K562 (cell line): Measurements from ENCODE around the gene TBL1XR1. TPM values are rescaled to one million over a fixed set of nuclear protein-coding genes. Genes with fewer than 3 reads are reported as not detected.
A peak's percentile ranks its signal among the peaks of the same experiment; 100 is the strongest.

Source experiments
- CBFA2T2 ChIP-seq: fragments of 450-650 bp; conservative IDR thresholded peaks from 2 replicates; pipeline ENCODE4 v1.6.1; 2017; ENCODE audit warnings: mild to moderate bottlenecking
- CC2D1A ChIP-seq: fragments of 450-650 bp; IDR thresholded peaks from 2 replicates; pipeline ENCODE4 v1.6.1; 2017; ENCODE audit warnings: mild to moderate bottlenecking
- COPS2 ChIP-seq: fragments of 450-650 bp; conservative IDR thresholded peaks from 2 replicates; pipeline ENCODE4 v1.6.1; 2016; ENCODE audit warnings: mild to moderate bottlenecking, moderate library complexity
- CTBP1 ChIP-seq: fragments of 450-650 bp; IDR thresholded peaks from 2 replicates; pipeline ENCODE4 v1.6.1; 2016; ENCODE audit warnings: borderline replicate concordance
- DACH1 ChIP-seq: fragments of 450-650 bp; IDR thresholded peaks from 2 replicates; pipeline ENCODE4 v1.6.1; 2018; ENCODE audit not compliant: partially characterized antibody
- DMBX1 ChIP-seq: fragments of 250-450 bp; sonication (Bioruptor Pico); IDR thresholded peaks from 2 replicates; pipeline ENCODE4 v1.8.0; 2022; ENCODE audit warnings: inconsistent platforms, mild to moderate bottlenecking, moderate library complexity, borderline replicate concordance
- DNMT1 ChIP-seq: fragments of 450-650 bp; IDR thresholded peaks from 2 replicates; pipeline ENCODE4 v1.6.1; 2016; ENCODE audit warnings: antibody characterized with exemption, mild to moderate bottlenecking
- ETS2 ChIP-seq: IDR thresholded peaks from 2 replicates; pipeline ENCODE4 v1.6.1; 2016; ENCODE audit warnings: borderline replicate concordance, missing genetic modification characterization, mild to moderate bottlenecking, moderate library complexity, missing compliant biosample characterization; ENCODE audit not compliant: poor library complexity, severe bottlenecking
- GATAD2A ChIP-seq: fragments of 450-650 bp; IDR thresholded peaks from 2 replicates; pipeline ENCODE4 v1.6.1; 2017
- HEY1 ChIP-seq: fragments of 250-450 bp; sonication (Bioruptor Pico); IDR thresholded peaks from 2 replicates; pipeline ENCODE4 v1.5.0; 2020; ENCODE audit warnings: mild to moderate bottlenecking, moderate library complexity, borderline replicate concordance
- KLF1 ChIP-seq: fragments of 450-650 bp; IDR thresholded peaks from 2 replicates; pipeline ENCODE4 v1.6.1; 2016; ENCODE audit warnings: missing genetic modification characterization, missing compliant biosample characterization
- MAX ChIP-seq: sonication (generic); formaldehyde crosslinking; IDR thresholded peaks from 2 replicates; pipeline ENCODE4 v1.9.0; 2022; ENCODE audit warnings: mild to moderate bottlenecking, missing genetic modification reagents
- NKRF ChIP-seq: fragments of 450-650 bp; IDR thresholded peaks from 2 replicates; pipeline ENCODE4 v1.6.1; 2016; ENCODE audit warnings: borderline replicate concordance
- SMAD3 ChIP-seq: fragments of 450-650 bp; formaldehyde crosslinking; conservative IDR thresholded peaks from 2 replicates; pipeline ENCODE4 v1.4.0; 2020; ENCODE audit warnings: mild to moderate bottlenecking
- ZC3H11A ChIP-seq: IDR thresholded peaks from 2 replicates; pipeline ENCODE4 v1.6.1; 2012; ENCODE audit warnings: low read depth, low read length, improper control_type of control experiment
- ZNF175 ChIP-seq: fragments of 200-800 bp; sonication (Bioruptor generic); IDR thresholded peaks from 2 replicates; pipeline ENCODE4 v1.6.1; 2016; ENCODE audit warnings: low read depth, mild to moderate bottlenecking, missing genetic modification characterization, missing compliant biosample characterization
- ZNF347 ChIP-seq: fragments of 450-650 bp; formaldehyde crosslinking; IDR thresholded peaks from 2 replicates; pipeline ENCODE4 v1.4.0; 2020; ENCODE audit warnings: low read depth, mild to moderate bottlenecking, moderate library complexity
- ZNF75A ChIP-seq: fragments of 450-650 bp; formaldehyde crosslinking; IDR thresholded peaks from 2 replicates; pipeline ENCODE4 v1.4.0; 2020; ENCODE audit warnings: mild to moderate bottlenecking
- polyA plus RNA-seq, 8 experiments: library from polyadenylated mRNA; depleted of rRNA in 4 of 8; stranded (reverse) in 5 of 8; unstranded in 3 of 8; fragments of >200 nt; fragmentation: Nextera tagmentation in 2 of 8; fragmentation: Illumina TruSeq in 1 of 8; extraction: Ambion mirVana in 2 of 8; extraction: Trizol in 1 of 8; gene quantifications; 2 replicates each; pipeline versions ENCODE4 v1.2.1 to v1.2.3, GENCODE V29; 2011 to 2014; ENCODE audit warnings: inconsistent platforms in 1 of 8, missing spikeins in 1 of 8
- total RNA-seq, 7 experiments: library from RNA; depleted of rRNA in 6 of 7; stranded (reverse); fragments of >200 nt in 6 of 7; fragmentation: Illumina TruSeq in 2 of 7; extraction: Trizol in 2 of 7; gene quantifications; 2 replicates each; pipeline versions ENCODE4 v1.2.1 to v1.2.3, GENCODE V29; 2011 to 2021; ENCODE audit warnings: low replicate concordance in 1 of 7
- TF ChIP-seq, protein P1 (sequence below), 2 experiments: fragments of 200-800 bp in 1 of 2; sonication (Bioruptor generic) in 1 of 2; sonication (generic) in 1 of 2; formaldehyde crosslinking in 1 of 2; IDR thresholded peaks in 1 of 2; conservative IDR thresholded peaks in 1 of 2; 2 replicates each; pipeline versions ENCODE4 v1.5.0 to v1.6.1; 2016 to 2020; ENCODE audit warnings: missing compliant biosample characterization in 1 of 2, missing genetic modification characterization in 1 of 2, missing genetic modification reagents in 1 of 2
- TF ChIP-seq, protein P2 (sequence below): IDR thresholded peaks from 2 replicates; pipeline ENCODE4 v1.6.1; 2014; ENCODE audit warnings: antibody characterized with exemption
- TF ChIP-seq, protein P3 (sequence below): fragments of 250-450 bp; sonication (Bioruptor Pico); IDR thresholded peaks from 2 replicates; pipeline ENCODE4 v1.5.0; 2020; ENCODE audit warnings: mild to moderate bottlenecking, borderline replicate concordance

Gene TBL1XR1
- total and polyA plus RNA-seq, 9 of the 15 experiments (the other 6 are each of a cell fraction or from before 2014, with no cell fraction given): 19.6 to 171 (median 83.3) TPM

DNA sequence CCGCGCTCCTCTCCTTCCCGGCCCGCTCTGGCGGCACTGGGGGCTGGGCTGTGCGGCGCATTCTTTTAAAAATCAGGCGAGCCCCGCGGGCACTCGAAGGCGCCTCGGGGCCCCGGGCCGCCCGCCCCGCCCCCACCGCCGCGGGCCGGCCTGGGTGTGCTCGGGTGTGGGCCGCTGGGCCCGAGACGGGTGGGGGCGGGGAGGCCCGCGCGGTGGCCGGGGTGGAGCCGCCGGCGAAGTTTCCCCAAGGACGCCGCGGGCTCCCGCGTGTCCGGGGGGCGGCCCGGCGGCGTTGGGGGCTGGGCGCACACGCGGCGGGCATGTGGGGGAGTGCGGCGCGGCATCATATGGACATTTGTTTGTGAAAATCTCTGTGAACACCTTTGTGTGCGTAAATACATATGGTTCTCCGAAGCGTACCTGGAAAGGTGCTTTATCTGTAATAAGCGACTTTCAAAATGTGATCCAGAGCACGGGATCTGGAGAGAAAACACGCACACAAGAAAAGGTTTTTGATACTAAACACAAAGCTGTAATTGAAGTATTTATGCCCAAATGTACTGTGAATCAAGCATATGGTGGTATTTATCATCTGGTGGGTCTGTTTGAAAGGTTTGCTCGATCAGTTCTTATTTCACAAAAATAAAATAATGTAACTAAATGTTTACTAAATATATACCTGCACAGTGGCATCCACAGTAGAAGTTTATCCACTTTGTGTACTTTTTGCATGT is 612 bp upstream of the TBL1XR1 start (continued):
- TF ChIP-seq, protein P1, sequence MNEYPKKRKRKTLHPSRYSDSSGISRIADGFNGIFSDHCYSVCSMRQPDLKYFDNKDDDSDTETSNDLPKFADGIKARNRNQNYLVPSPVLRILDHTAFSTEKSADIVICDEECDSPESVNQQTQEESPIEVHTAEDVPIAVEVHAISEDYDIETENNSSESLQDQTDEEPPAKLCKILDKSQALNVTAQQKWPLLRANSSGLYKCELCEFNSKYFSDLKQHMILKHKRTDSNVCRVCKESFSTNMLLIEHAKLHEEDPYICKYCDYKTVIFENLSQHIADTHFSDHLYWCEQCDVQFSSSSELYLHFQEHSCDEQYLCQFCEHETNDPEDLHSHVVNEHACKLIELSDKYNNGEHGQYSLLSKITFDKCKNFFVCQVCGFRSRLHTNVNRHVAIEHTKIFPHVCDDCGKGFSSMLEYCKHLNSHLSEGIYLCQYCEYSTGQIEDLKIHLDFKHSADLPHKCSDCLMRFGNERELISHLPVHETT (CRISPR knock-in tag; conservative IDR thresholded peaks at IDR 0.05 in 1 of 2, IDR thresholded peaks at IDR 0.05 in 1 of 2): peak in 1 of 2 experiments; percentile 93; a peak in 2 of 4 replicates
- TF ChIP-seq ETS2 (no peak), HEY1 (CRISPR knock-in tag) (no peak), ZNF175 (no peak), CTBP1 (0 out of 2 replicates have a peak, but pooled peaks have one; percentile 15), KLF1 (tag) (no peak), COPS2 (no peak), DACH1 (no peak), DNMT1 (no peak), DMBX1 (0 out of 2 replicates have a peak, but pooled peaks have one; percentile 14), ZNF347 (no peak), CBFA2T2 (0 out of 2 replicates have a peak, but pooled peaks have one; percentile 12), CC2D1A (no peak), GATAD2A (0 out of 2 replicates have a peak, but pooled peaks have one; percentile 63), NKRF (no peak), SMAD3 (no peak), ZC3H11A (no peak), MAX (CRISPR knock-in tag) (peak; percentile 73), ZNF75A (CRISPR knock-in tag) (no peak)
- TF ChIP-seq, protein P2, sequence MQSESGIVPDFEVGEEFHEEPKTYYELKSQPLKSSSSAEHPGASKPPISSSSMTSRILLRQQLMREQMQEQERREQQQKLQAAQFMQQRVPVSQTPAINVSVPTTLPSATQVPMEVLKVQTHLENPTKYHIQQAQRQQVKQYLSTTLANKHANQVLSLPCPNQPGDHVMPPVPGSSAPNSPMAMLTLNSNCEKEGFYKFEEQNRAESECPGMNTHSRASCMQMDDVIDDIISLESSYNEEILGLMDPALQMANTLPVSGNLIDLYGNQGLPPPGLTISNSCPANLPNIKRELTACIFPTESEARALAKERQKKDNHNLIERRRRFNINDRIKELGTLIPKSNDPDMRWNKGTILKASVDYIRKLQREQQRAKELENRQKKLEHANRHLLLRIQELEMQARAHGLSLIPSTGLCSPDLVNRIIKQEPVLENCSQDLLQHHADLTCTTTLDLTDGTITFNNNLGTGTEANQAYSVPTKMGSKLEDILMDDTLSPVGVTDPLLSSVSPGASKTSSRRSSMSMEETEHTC: no peak
- TF ChIP-seq, protein P3, sequence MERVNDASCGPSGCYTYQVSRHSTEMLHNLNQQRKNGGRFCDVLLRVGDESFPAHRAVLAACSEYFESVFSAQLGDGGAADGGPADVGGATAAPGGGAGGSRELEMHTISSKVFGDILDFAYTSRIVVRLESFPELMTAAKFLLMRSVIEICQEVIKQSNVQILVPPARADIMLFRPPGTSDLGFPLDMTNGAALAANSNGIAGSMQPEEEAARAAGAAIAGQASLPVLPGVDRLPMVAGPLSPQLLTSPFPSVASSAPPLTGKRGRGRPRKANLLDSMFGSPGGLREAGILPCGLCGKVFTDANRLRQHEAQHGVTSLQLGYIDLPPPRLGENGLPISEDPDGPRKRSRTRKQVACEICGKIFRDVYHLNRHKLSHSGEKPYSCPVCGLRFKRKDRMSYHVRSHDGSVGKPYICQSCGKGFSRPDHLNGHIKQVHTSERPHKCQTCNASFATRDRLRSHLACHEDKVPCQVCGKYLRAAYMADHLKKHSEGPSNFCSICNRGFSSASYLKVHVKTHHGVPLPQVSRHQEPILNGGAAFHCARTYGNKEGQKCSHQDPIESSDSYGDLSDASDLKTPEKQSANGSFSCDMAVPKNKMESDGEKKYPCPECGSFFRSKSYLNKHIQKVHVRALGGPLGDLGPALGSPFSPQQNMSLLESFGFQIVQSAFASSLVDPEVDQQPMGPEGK (CRISPR knock-in tag): no peak
